Measurements from ENCODE around the gene PRKD2.

- TF ChIP-seq POLR2A (IDR thresholded peaks at IDR 0.05; ENCODE audit: low read depth, low read length) (no peak), POU2F2 (IDR thresholded peaks at IDR 0.05; ENCODE audit: low read depth, low read length) (no peak), POLR2AphosphoS5 (IDR thresholded peaks at IDR 0.05; ENCODE audit: low read depth, low read length) (no peak), TAF1 (IDR thresholded peaks at IDR 0.05; ENCODE audit: low read depth, low read length) (no peak)
Observed at GRCh38 chr19:46691104-46691503, 25.8 kb downstream of the PRKD2 start.

Data from GM12891 (cell line).